ENCODE data around the gene PRDM11. TPM values are rescaled to one million over a fixed set of nuclear protein-coding genes. Genes with fewer than 3 reads are reported as not detected.

The PRDM11 gene
- total and polyA plus RNA-seq, 2 of the 8 experiments (the other 6 are each of a cell fraction or from before 2014, with no cell fraction given): 3.6 to 11.7 TPM

- no peak for TF ChIP-seq FOSL1 (IDR thresholded peaks at IDR 0.05; ENCODE audit: insufficient read depth, low read depth, low read length)
- no peak for TF ChIP-seq PHF8 (conservative IDR thresholded peaks at IDR 0.05; ENCODE audit: low read depth, low read length)
- TF ChIP-seq POLR2AphosphoS5 (IDR thresholded peaks at IDR 0.05; ENCODE audit: low read depth, low read length): no peak
Observed at GRCh38 chr11:45156741-45157140, 10.3 kb downstream of the PRDM11 start (continued).

Data from H1 (cell line).